ENCODE measurements around the gene KRTAP12-1.

Gene KRTAP12-1, protein sequence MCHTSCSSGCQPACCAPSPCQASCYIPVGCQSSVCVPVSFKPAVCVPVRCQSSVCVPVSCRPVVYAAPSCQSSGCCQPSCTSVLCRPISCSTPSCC

DNA sequence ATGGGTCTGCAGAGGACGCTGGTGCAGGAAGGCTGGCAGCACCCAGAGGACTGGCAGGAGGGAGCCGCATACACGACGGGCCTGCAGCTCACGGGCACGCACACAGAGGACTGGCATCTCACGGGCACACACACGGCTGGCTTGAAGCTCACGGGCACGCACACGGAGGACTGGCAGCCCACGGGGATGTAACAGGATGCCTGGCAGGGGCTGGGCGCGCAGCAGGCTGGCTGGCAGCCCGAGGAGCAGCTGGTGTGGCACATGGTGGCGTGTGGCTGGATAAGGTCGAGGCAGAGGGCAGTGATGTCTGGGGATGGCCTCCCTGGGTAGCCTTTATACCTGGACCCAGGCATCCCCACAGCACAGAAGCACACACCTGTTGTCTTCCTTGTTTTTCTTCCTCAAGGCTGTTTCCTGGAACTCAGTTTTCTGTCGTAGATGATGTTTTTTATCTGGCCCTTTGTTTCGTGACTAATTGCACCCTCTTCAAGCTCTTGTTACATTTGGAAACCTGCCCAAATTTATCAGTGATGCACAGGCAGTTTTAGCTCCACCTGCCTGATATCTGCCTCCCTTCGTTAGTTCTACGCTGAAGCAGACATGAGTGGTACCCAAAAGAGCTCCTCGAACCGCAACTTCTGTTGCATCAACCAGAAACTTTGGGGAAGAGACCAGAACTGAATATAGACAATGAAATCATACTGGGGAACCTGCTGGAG, at the start of gene KRTAP12-1:
Gene KRTAP12-1 (minus strand): TSS at position 303 of the 719 bp plus-strand sequence. CDS start 40 bp downstream, at position 263.
- DNase-seq, result no peak

DNA sequence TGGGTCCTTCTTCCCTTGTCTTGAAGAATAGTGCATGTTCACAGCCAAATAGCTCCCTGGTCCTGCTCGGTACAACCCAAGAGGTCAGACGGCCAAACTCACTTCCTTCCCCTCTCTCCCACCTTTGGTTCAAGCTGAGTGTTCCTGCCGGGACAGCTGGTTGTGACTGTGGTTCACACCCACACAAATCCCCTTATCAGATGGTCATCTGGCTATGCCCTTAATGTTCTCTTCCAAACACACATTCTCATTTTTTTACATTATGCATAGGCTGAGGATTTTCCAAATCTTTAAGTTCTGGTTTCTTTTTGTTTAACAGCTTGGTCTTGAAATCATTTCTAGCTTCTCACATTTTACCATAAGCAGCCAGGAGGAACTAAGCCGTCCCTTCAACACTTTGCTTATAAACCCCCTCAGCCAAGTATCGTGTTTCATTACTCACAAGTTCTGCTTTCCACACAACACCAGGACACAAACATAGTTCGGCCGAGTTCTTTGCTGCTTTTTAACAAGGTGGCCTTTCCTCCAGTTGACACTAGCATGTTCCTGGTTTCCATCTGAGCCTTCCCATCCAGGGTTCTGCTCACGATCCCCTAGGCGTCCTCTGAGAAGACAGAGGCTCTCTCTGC, 49.1 kb upstream of the KRTAP12-1 start:
- DNase-seq, result no peak

DNA sequence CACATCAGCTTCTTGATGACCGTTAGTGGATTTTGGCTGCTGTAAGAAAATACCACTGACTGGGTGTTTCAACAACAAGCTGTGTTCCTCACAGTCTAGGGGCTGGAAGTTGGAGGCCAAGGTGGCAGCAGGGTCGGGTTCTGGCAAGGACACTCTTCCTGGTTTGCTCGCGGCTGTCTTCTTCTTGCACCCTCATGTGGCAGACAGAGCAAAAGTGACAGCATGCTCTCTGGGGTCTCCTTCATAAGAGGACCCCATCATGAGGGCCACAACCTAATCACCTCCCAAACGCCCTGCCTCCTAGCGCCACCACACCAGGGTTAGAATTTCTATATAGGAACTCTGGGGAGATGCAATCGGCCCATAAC, 48.0 kb upstream of the KRTAP12-1 start:
- no peak for DNase-seq

DNA sequence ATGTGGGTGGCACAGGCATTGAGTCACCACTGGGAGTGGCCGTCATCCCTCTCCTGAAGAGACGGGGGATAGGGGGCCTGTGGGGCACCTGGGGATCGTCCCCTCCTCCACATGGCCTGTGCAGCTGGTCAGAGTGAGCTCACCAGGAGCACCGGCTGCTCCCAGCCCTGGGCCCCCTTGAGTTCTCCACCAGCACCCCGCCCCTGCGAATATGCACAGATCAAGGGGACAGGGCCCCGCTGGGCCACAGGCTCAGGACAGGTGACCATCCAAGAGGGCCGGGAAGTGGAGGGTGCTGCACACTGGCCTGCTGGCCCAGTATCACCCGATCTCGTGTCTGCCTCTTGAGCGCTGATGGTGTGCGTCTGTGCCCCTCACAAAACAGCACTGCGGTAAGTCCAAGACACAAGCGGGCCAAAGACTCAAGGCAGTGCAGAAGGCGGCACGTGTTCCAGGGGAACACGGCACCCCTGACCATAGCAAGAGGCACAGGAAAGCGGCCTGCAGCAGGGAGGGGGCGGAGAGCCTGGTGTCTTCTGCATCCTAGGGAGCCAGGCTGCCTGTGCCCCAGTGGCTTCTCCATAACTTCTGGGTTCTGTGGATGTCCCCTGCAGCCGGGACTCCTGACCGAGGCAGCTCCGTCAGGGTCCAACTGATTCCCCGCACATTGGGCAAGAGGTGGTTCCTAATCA, 47.5 kb upstream of the KRTAP12-1 start:
- no peak for DNase-seq

DNA sequence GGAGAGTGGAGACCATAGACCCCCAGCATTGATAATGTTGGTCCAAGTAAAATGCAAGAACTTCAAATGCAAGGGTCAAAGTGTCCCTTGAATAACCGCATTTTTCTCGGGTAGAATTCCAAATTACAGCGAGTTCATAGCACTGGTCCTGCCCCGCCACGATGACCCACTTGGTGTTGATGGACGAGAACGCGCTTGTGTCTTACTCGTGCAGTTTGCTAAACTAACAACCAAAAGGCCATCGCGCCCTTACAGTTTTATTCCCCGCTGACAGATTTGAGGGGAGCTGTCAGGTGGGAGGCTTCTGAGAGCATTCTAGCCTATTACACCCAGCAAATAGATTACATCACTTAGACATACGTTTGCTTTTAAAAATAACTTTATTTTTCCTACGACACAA, 46.8 kb upstream of the KRTAP12-1 start:
- no peak for DNase-seq

DNA sequence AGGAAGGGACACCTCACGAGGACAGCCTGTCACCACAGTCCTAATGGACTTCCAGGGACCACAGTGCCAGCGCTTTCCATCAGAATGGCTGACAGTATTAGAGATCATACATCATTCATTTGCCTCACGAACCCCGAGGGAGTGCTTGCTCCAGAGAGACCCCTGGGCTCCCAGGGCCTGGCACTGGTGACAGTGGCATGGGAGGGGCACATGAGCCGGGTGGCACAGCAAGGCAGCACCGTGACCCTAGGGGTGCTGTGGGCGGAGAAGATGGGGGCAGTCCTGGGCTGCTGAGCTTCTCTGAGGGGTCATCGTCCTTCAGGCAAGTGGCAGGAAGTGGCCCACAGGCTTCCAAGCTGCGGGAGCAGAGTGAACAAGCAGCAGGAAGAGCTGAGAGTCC, 45.8 kb upstream of the KRTAP12-1 start:
- no peak for DNase-seq

DNA sequence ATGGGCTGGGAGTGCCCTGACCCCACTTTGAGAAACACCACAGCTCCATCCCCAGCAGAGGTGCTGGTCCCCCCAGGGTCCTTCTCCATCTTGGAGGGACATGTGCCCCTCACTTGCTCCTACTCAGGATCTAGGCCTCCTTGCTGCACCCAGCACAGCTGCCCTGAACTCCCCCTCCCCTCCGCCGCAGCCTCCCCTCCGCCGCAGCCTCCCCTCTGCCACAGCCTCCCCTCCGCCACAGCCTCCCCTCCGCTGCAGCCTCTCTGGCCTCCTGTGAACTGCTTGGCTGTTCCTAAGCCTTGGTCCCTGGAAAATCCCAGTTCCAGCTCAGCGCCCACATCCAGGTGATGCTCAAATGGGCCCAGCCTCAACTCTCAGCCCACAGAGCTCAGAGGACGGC, 45.4 kb upstream of the KRTAP12-1 start:
- DNase-seq, result no peak

DNA sequence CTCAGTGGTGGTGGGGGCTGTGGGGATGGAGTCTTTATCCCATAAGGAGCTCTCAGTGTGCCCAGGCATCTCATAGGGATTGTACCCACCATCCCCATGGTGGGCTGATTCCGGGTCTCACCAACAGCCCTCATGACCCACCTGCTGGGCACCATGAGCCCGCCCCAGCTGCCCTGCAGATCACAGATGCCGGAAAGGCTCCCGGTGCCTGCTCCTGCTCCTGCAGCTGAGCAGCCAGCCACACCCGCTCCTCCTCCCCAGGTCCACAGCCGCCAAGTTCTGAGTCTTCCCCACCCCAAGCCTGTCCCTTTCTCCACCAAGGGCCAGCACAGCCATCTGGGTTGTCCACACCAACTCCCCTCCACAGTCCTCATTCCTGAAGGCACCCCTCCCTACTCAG, 44.9 kb upstream of the KRTAP12-1 start:
- no peak for DNase-seq

DNA sequence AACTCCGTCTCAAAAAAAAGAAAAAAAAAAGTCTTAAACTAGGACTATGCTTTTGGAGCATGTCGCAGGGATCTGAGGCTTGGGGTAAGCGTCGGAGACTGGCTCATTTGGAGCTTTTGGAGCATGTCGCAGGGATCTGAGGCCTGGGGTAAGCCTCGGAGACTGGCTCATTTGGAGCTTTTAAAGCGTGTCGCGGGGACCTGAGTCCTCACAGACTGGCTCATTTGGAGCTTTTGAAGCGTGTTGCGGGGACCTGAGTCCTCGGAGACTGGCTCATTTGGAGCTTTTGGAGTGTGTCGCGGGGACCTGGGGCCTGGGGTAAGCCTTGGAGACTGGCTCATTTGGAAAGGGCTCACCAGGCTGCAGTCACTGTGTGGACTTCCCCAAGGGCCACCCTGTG, 43.0 kb upstream of the KRTAP12-1 start:
- no peak for DNase-seq

DNA sequence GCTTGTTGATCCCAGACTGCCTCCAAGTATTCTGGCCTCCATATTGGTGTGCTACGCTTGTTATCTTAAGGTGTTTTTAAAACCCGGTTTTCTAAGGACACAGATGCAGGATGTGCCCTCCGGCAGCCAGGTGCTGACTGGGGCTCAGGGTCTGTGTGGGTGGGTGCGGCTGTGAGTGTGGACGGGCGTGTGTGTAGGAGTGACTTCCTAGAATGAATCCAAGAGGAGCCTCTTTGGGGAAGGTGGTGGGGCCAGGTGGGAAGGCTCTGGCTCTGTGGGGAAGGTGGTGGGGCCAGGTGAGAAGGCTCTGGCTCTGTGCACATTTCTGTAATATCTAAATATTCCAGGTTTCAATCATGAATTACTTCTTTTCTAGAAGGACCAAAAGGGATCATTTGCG, 42.2 kb upstream of the KRTAP12-1 start:
- no peak for DNase-seq

DNA sequence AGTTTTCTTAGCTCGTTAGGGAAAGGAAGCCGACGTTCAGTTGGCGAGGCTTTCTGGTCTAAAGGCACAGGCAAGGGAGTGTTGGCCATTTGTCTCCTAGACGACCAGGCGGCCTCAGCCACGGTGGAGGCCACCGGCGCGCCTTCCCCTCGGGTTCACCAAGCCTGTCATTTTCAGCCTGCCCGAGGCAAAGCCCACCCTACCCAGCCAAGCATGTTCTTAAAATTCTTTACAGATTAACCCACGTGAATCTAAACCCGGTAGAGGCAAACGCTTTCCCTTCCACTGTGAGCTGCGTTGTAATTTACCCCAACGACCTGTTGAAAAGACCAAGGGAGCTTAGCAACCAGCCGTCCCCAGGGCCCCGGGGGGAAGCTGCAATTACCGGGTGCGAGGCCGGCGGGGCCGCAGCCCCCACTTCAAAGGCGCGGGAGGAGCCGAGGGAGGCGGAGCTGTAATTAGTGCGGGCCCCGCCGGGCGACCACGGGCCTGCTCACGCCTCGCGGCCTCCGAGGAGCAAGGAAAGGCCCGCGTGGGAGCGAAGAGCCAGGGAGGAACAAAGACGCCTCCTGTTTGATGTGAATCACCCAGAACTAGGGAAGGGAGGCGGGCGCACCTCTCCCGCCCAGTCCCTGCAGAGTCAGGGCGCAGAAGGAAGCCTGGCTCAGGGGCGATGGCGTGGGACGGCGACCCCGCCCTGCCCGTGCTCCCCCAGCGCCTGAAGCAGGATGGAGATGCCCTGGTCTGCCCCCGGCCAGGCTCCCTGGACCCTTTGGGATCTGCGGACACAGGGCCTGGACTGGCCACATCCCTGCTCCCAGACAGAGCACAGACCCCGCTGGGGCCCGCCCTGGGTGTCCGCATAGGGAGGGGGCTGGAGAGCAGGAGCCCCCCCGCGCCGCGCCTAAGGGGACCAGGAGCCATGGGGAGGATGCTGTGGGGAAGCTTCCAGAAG, 41.5 kb upstream of the KRTAP12-1 start:
- peak; percentile 20 for DNase-seq

DNA sequence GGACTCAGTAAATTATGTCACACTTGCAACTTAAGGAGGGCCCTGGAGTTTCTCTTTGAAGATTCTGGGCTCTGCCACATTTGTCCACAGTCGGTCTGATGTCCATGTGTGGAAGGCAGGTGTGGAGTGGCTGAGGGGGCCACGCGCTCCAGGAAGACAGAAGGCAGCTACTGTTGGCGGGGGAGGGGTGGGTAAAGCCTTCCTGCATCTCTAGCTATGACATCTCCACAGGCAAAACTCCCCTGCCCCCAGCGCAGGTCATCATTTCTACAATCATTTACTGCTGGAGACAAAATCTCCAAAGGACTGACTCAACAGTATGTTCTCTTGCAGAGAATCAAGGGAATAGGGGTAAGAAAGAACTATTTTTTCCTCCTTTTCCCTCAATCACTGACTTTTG, 40.8 kb upstream of the KRTAP12-1 start:
- no peak for DNase-seq

DNA sequence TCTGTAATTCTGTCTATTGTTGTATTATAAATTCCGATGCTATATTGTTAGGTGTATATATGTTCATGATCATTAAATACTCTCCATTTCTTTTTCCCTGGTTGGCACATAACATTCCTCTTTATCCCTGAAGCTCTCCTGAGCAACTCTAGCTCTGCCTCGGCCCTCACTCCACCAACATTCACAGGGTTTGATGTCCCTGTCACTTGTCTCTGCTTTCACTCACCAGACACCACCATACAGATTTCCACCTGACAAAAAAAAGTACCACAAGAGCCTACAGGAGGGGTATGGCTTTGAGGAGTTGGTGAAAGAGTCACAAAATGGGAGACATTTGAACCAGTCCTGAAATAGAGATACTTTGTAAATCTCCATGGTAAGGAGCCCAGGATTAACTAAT, 38.2 kb upstream of the KRTAP12-1 start:
- DNase-seq, result no peak

DNA sequence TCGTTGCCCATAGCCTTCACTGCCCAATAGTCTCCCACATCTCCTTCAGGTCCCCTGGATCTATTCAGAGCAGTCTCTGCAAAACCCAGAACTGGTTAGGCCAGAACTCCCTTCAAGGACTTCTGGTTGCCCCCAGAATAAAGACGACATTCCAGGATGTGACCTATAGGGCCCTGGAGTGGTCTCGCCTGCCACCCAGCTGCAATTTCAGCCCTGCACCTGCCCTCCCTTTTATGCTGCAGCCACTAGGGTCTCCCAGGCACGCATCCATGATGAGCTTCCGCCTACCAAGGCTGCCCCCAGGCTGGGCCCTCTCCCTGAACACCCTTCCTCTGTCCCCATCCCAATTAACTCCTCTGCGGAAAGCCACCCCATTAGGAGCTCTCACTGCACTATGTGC, 36.6 kb upstream of the KRTAP12-1 start:
- DNase-seq, result no peak

DNA sequence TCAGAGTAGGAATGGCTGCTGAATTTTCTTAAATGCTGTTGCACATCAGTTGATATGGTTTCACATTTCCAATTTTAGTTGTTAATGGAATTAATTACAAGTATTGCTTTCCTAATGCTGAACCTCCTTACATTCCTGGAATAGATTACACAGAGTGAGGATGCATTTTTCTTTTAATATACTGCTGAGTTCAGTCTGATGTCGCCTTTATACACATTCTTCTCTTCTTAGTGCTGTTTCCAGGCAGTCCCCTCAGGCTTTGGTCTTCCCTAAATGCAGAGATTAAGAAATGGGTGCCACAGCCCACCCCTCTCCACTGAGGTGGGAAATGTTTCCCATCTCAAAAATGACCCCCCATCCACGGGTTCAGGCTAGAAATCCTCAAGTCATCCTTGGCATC, 36.1 kb upstream of the KRTAP12-1 start:
- DNase-seq, result no peak

DNA sequence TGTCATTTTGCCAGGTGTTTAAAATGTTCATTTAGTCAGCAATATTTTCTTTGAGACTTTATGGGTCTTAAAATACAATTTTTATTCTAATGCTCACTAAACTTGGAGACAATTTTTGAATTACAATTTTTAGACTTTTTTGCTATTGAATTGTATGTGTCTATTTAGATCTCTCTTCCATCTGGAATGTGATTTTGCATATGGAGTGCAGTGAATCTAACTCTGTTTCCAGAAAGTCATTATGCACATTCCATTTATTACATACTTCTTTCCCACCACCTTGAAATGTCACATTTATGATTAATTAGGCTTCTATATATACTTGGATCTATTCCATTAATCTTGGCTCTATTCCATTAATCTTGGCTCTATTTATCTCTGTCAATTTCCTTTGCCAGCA, 35.0 kb upstream of the KRTAP12-1 start:
- DNase-seq, result no peak

DNA sequence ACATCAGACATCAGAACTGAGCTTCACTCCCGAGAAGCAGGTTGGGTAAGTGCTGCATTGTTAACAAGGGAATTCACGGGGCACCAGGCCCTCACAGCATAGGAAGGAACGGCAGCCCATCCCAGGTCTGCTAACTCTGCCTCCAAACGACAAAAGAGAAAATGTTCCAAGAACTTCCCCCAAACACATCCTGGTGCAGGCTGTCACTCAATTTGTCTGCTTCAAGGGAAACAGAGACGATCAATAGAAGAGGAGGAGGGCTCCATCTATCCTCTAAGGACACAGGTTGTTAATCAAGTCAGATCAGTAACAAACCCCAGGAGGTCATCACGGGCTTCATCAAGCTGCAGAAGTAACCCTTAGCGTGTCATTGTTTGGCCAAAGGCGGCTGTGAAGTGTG, 32.9 kb upstream of the KRTAP12-1 start:
- DNase-seq, result no peak

DNA sequence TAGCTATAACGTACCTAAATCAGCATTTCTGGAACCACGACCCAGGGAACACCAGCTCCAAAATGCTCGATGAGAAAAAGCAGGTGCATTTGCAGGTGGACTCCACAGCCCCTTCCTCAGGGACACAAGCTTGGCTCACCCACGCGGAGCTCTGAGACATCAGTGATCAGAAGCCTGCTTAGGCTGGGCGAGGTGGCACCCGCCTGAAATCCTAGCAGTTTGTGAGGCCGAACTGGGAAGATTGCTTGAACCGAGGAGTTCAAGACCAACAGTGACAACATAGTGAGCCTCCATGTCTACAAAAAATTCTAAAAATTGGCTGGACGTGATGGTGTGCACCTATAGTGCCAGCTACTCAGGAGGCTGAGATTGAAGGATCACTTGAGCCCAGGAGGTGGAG, 31.9 kb upstream of the KRTAP12-1 start:
- DNase-seq, result no peak

DNA sequence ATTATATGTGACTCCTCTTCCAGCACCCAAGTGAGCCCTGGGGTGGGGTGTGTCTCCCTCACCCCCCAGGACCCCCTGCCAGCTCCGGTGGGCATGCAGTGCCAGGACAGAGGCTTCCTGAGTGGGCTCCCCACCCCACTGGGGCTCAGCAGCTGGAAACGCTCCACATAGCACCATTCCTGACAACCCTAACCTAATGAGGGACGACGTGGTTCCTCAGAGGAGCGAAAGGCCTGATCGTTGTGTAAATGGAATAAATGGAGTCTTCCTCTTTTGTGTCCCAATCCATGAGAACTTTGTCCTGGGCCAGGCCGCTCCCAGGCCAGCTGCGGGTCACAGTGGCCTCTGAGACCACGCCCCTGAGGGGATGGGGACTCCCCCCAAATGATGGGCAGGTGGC, 31.2 kb upstream of the KRTAP12-1 start:
- DNase-seq, result no peak

DNA sequence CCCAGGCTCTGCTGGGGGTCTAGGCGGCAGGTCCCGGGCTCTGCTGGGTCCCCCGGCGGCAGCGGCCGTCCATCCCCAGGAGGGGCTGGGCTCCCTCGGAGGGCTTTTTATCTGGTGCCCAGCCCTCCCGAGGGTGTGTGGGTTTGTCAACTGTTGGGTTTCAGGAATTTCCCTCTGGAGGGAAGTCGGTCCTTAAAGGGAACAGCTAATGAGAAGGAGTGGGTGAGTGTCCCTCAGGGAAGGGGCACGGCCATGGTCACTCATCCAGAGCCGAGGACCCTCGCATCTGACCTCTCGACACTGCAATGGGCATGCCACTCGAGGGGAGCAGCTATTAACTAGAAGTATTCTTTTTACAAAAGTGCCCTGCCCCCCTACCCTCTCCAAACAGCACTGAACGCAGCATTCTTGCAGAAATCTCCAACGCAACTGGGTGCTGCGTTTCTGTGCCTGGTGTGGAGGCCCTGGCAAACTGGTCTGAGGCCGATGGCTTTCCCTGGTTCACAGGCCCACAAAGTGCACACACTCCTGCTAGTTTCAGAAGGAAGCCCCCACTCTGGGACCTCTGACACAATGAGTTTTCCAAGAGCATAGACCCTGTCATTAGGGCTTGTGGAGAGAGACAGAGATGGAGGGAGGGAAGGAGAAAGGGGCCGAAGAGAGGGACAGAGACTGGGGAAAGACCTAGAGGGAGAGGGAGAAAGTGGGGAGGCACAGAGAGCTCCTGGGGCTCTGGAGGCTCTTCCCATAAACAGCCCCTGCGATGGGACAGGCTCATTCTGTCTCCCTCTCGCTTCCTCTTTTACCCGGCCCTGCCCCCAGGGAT, 30.5 kb upstream of the KRTAP12-1 start:
- DNase-seq, result no peak

DNA sequence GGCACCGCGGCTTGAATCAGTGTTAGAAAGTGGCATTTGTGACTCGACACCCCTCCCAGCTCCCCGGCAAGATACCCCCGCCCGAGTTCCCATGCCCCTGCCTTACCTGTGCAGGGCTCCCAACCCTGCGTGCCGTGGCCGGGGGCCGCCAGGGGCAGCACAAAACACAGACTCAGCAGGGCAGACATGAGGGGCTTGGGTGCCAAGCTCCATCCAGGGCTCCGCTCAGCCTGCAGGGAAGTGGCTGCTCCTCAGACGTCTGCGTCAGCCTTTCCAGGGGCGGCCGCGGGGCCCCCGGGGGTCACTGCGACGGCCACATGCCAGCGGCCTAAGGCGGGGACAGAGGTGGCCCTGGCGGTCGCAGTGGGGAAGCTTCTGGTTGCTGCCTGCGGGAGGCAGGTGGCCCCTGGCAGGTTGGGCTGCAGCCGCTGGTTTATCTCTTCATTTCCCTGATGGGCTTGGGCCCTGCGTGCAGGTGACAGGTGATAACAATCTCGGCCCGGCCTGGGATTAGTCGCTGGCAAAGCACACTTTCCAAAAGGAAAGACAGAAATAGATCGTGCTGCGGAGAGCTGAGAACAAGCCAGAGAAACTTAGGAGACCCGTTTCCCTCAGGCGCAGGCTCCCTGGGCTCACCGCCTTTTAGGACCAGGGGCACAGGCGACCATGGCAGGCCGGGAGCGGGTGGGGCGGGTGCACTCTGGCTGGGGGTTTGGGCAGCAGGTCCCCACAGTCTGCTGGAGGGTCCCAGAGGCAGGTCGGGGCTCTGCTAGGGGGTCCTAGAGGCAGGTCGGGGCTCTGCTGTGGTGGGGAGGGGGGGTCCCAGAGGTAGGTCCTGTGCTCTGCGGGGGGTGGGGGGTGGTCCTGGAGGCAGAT, 29.6 kb upstream of the KRTAP12-1 start, which contains the start of gene TSPEAR:
Gene TSPEAR (minus strand): TSS at position 246 of the 876 bp plus-strand sequence. CDS start 58 bp downstream, at position 188.
- no peak for DNase-seq
